ENCODE measurements around the gene FEZF2.

DNA sequence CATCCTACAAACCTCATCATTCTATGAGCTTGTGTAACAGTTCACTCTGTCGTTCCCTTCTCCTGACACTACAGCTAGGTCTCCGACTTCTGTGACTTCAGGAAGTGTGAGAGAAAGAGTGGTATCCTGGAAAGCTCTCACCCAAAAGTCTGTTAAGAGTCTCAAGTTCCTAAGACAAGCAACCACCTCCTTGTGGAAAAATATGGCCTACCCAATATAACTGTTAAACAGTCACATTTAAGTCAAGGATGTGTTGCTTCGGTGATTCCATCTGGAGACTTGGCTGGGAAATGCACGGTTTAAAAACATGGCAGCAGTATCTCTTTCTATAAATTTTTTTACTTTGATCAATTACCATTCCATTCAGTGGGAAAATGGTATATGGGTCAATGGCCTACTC, 13.8 kb downstream of the FEZF2 start:
- TF ChIP-seq ZNF384 (IDR thresholded peaks at IDR 0.05) (no peak), HDGF (IDR thresholded peaks at IDR 0.05; ENCODE audit: borderline replicate concordance) (no peak), SUZ12 (IDR thresholded peaks at IDR 0.05) (no peak)

Data from HEK293T (cell line).